HG03045 (cell line): ENCODE results near the gene MAP2K5.

ENCODE experiments used
- ATAC-seq: cut with Tn5 transposase; IDR thresholded peaks from one replicate; pipeline ENCODE4 v1.9.1; 2021; ENCODE audit warnings: mild to moderate bottlenecking, moderate library complexity; ENCODE audit not compliant: unreplicated experiment

Gene MAP2K5

GRCh38 chr15:67799801-67800205, 257.3 kb downstream of the MAP2K5 start:
- no peak for ATAC-seq

- ATAC-seq = no peak
Measured at GRCh38 chr15:67801142-67801541, 258.6 kb downstream of the MAP2K5 start.

- no peak for ATAC-seq
Measured at GRCh38 chr15:67801926-67802914, 259.7 kb downstream of the MAP2K5 start.

- no peak for ATAC-seq
Measured at GRCh38 chr15:67803299-67803698, 260.8 kb downstream of the MAP2K5 start.

- no peak for ATAC-seq
Measured at GRCh38 chr15:67803996-67804843, 261.7 kb downstream of the MAP2K5 start.

- no peak for ATAC-seq
Measured at GRCh38 chr15:67805008-67805665, 262.6 kb downstream of the MAP2K5 start.

- no peak for ATAC-seq
Measured at GRCh38 chr15:67805666-67806516, 263.4 kb downstream of the MAP2K5 start.

GRCh38 chr15:67806536-67806935, 264.0 kb downstream of the MAP2K5 start:
- ATAC-seq = no peak

- no peak for ATAC-seq
Measured at GRCh38 chr15:67807141-67807540, 264.6 kb downstream of the MAP2K5 start.

GRCh38 chr15:67807836-67808235, 265.3 kb downstream of the MAP2K5 start:
- ATAC-seq = no peak

GRCh38 chr15:67808821-67809220, 266.3 kb downstream of the MAP2K5 start:
- no peak for ATAC-seq

- ATAC-seq = no peak
Measured at GRCh38 chr15:67809441-67809840, 266.9 kb downstream of the MAP2K5 start.

GRCh38 chr15:67809866-67810265, 267.4 kb downstream of the MAP2K5 start:
- ATAC-seq = no peak

- no peak for ATAC-seq
Measured at GRCh38 chr15:67812241-67812644, 269.7 kb downstream of the MAP2K5 start.

- no peak for ATAC-seq
Measured at GRCh38 chr15:67813104-67813634, 270.7 kb downstream of the MAP2K5 start.

GRCh38 chr15:67815036-67815592, 272.6 kb downstream of the MAP2K5 start:
- no peak for ATAC-seq

GRCh38 chr15:67816668-67817067, 274.2 kb downstream of the MAP2K5 start:
- ATAC-seq = no peak

- no peak for ATAC-seq
Measured at GRCh38 chr15:67818464-67818863, 276.0 kb downstream of the MAP2K5 start.

- ATAC-seq = no peak
Measured at GRCh38 chr15:67819636-67820035, 277.1 kb downstream of the MAP2K5 start.
